ENCODE data around the gene BRD3.
"Not testable (repeated sequence)": the region's sequence is repeated elsewhere in the genome, so short reads cannot be mapped to it uniquely, and the experiment has no call there.

BRD3 gene

GRCh38 chr9:133990366-133991213 is 77.2 kb downstream of the BRD3 start:
- peak overlapping the region; percentile 97 for H3K27ac ChIP-seq
- no peak for TF ChIP-seq CTCF (conservative IDR thresholded peaks at IDR 0.05)

- peak overlapping the region; percentile 97 for H3K27ac ChIP-seq
- TF ChIP-seq CTCF (conservative IDR thresholded peaks at IDR 0.05) = no peak
These were observed 78.0 kb downstream of the BRD3 start for GRCh38 chr9:133989625-133990365.

- H3K27ac ChIP-seq = not testable (repeated sequence)
These were observed 79.1 kb downstream of the BRD3 start for GRCh38 chr9:133988771-133989170.

- TF ChIP-seq CTCF (conservative IDR thresholded peaks at IDR 0.05) = no peak
- H3K27ac ChIP-seq = 0 out of 2 replicates have a peak overlapping the region, but pooled peaks have one; percentile 4
These were observed 79.7 kb downstream of the BRD3 start for GRCh38 chr9:133987946-133988665.

GRCh38 chr9:133987446-133987788 is 80.4 kb downstream of the BRD3 start:
- 0 out of 2 replicates have a peak overlapping the region, but pooled peaks have one; percentile 4 for H3K27ac ChIP-seq
- TF ChIP-seq CTCF (conservative IDR thresholded peaks at IDR 0.05) = no peak

GRCh38 chr9:133986774-133987445 is 80.9 kb downstream of the BRD3 start:
- no peak for TF ChIP-seq CTCF (conservative IDR thresholded peaks at IDR 0.05)

GRCh38 chr9:133986061-133986460 is 81.8 kb downstream of the BRD3 start:
- no peak overlapping the region for H3K27ac ChIP-seq
- no peak for TF ChIP-seq CTCF (conservative IDR thresholded peaks at IDR 0.05)

More at GRCh38 chr9:133986774-133987445, 80.9 kb downstream of the BRD3 start:
- H3K27ac ChIP-seq = no peak overlapping the region

All from VCaP (cell line).